IMR-90 (cell line): Measurements from ENCODE around the gene MUTYH. TPM values are rescaled to one million over a fixed set of nuclear protein-coding genes. Genes with fewer than 3 reads are reported as not detected.

ENCODE experiments used
- ATAC-seq: fragments of 200-7000 bp; cut with Tn5 transposase; 2 replicates; pipeline ENCODE4 v1.9.1; 2020; ENCODE audit warnings: low read depth, mild to moderate bottlenecking, moderate library complexity
- BruUV-seq: library from RNA; stranded (reverse); fragments of 400-500 nt; replicated peaks from 2 replicates; lab custom pipeline; 2021; lab: Mats Ljungman, UMichigan
- CTCF ChIA-PET: fragments of 300-600 bp; formaldehyde crosslinking; extraction: SDS; loops from one replicate; lab custom pipeline; 2021; ENCODE audit warnings: antibody characterized with exemption; lab: Yijun Ruan, JAX
- POLR2A ChIA-PET: fragments of 300-600 bp; sonication (Branson Sonifier 250); formaldehyde crosslinking; loops from one replicate; lab custom pipeline; 2022; ENCODE audit warnings: antibody characterized with exemption; ENCODE audit not compliant: unreplicated experiment; lab: Charles Lee
- DNase-seq: peaks from one replicate; pipeline ENCODE4 v3.0.0; 2013
- H2AFZ ChIP-seq: replicated peaks from 2 replicates; pipeline ENCODE3; 2013; ENCODE audit warnings: low read length, mild to moderate bottlenecking; ENCODE audit not compliant: poor library complexity
- H2AK5ac ChIP-seq: 2 replicates; pipeline ENCODE4 v1.6.1; 2013; ENCODE audit warnings: low read depth, low read length, inconsistent platforms
- H2AK9ac ChIP-seq: replicated peaks from 2 replicates; pipeline ENCODE3; 2013; ENCODE audit warnings: mild to moderate bottlenecking, low read depth, low read length, moderate library complexity; ENCODE audit not compliant: poor library complexity
- H2BK120ac ChIP-seq: 2 replicates; pipeline ENCODE4 v1.6.1; 2013; ENCODE audit warnings: low read depth, low read length, inconsistent platforms
- H2BK15ac ChIP-seq: 3 replicates; pipeline ENCODE4 v1.6.1; 2013; ENCODE audit warnings: low read depth, low read length, inconsistent platforms
- H2BK20ac ChIP-seq: 2 replicates; pipeline ENCODE4 v1.6.1; 2013; ENCODE audit warnings: low read depth, mild to moderate bottlenecking, inconsistent platforms, low read length, moderate library complexity
- H2BK5ac ChIP-seq: 2 replicates; pipeline ENCODE4 v1.6.1; 2013; ENCODE audit warnings: mild to moderate bottlenecking, low read depth, low read length, inconsistent platforms; ENCODE audit not compliant: poor library complexity, severe bottlenecking
- H3K14ac ChIP-seq: replicated peaks from 2 replicates; pipeline ENCODE4 v1.6.1; 2013; ENCODE audit warnings: low read depth, low read length, inconsistent platforms
- H3K18ac ChIP-seq: 2 replicates; pipeline ENCODE4 v1.6.1; 2013; ENCODE audit warnings: low read depth, low read length, control low read depth
- H3K23ac ChIP-seq: 2 replicates; pipeline ENCODE4 v1.6.1; 2013; ENCODE audit warnings: low read depth, low read length, inconsistent platforms
- H3K27ac ChIP-seq: 2 replicates; pipeline ENCODE4 v1.5.1; 2013; ENCODE audit warnings: mild to moderate bottlenecking, control low read depth, low read length; ENCODE audit not compliant: insufficient read depth
- H3K27me3 ChIP-seq: 2 replicates; pipeline ENCODE4 v1.6.1; 2013; ENCODE audit warnings: low read length; ENCODE audit not compliant: control insufficient read depth, insufficient read depth
- H3K36me3 ChIP-seq: 2 replicates; pipeline ENCODE4 v1.6.1; 2013; ENCODE audit warnings: low read length, mixed read lengths; ENCODE audit not compliant: control insufficient read depth, insufficient read depth
- H3K4ac ChIP-seq: 2 replicates; pipeline ENCODE4 v1.6.1; 2013; ENCODE audit warnings: low read depth, low read length, inconsistent platforms
- H3K4me1 ChIP-seq: 2 replicates; pipeline ENCODE4 v1.6.1; 2013; ENCODE audit warnings: low read length, mixed read lengths; ENCODE audit not compliant: control insufficient read depth, insufficient read depth
- H3K4me2 ChIP-seq: 2 replicates; pipeline ENCODE4 v1.6.1; 2013; ENCODE audit warnings: low read depth, mild to moderate bottlenecking, control low read depth, low read length, moderate library complexity
- H3K4me3 ChIP-seq: 2 replicates; pipeline ENCODE4 v1.5.1; 2013; ENCODE audit warnings: low read depth, mild to moderate bottlenecking, control low read depth, low read length, moderate library complexity; ENCODE audit not compliant: insufficient read depth
- H3K56ac ChIP-seq: 2 replicates; pipeline ENCODE4 v1.6.1; 2013; ENCODE audit warnings: low read length, inconsistent platforms; ENCODE audit not compliant: insufficient read depth; ENCODE audit errors: extremely low read depth
- H3K79me1 ChIP-seq, 2 experiments: 2 replicates each; pipeline ENCODE4 v1.6.1; 2013; ENCODE audit warnings: low read length in 2 of 2, inconsistent platforms in 1 of 2, low read depth in 1 of 2
- H3K9ac ChIP-seq: 2 replicates; pipeline ENCODE4 v1.6.1; 2013; ENCODE audit warnings: low read depth, low read length, control low read depth
- H3K9me1 ChIP-seq: 2 replicates; pipeline ENCODE4 v1.6.1; 2013; ENCODE audit warnings: low read length, inconsistent platforms; ENCODE audit not compliant: insufficient read depth
- H3K9me3 ChIP-seq: 2 replicates; pipeline ENCODE4 v1.6.1; 2013; ENCODE audit warnings: low read length; ENCODE audit not compliant: control insufficient read depth, insufficient read depth
- H4K20me1 ChIP-seq: 2 replicates; pipeline ENCODE4 v1.6.1; 2013; ENCODE audit warnings: low read length, inconsistent platforms; ENCODE audit not compliant: insufficient read depth
- H4K5ac ChIP-seq: 2 replicates; pipeline ENCODE4 v1.6.1; 2013; ENCODE audit warnings: mild to moderate bottlenecking, low read depth, low read length, control low read depth
- H4K8ac ChIP-seq, 2 experiments: 2 replicates each; pipeline ENCODE4 v1.6.1; 2013; ENCODE audit warnings: low read depth in 2 of 2, low read length in 2 of 2, control low read depth in 1 of 2, inconsistent platforms in 1 of 2
- H4K91ac ChIP-seq: 2 replicates; pipeline ENCODE4 v1.6.1; 2013; ENCODE audit warnings: low read depth, low read length, inconsistent platforms; ENCODE audit not compliant: insufficient read depth
- MAFK ChIP-seq: IDR thresholded peaks from 2 replicates; pipeline ENCODE4 v1.6.1; 2012; ENCODE audit warnings: low read depth, low read length, improper control_type of control experiment
- MXI1 ChIP-seq: IDR thresholded peaks from 2 replicates; pipeline ENCODE4 v1.6.1; 2012; ENCODE audit warnings: low read depth, mild to moderate bottlenecking, low read length, moderate library complexity, borderline replicate concordance
- NFE2L2 ChIP-seq: fragments of 150-350 bp; IDR thresholded peaks from 2 replicates; pipeline ENCODE4 v1.6.1; 2016; ENCODE audit warnings: low read depth, mild to moderate bottlenecking, low read length
- POLR2A ChIP-seq: IDR thresholded peaks from 2 replicates; pipeline ENCODE4 v1.6.1; 2012; ENCODE audit warnings: mild to moderate bottlenecking, low read depth, low read length
- WGBS, 2 experiments: methylation state at CpG; one replicate each; pipeline versions ENCODE4 v1.1.5 to v1.1.7; 2013; ENCODE audit warnings: missing lambda C conversion rate in 2 of 2; ENCODE audit not compliant: insufficient read length in 1 of 2; ENCODE audit errors: extremely low coverage in 2 of 2; 5-methylcytosine and 5-hydroxymethylcytosine counted together
- dilution Hi-C: fragments of 300-500 bp; cut with HindIII; formaldehyde crosslinking; loops from one replicate; pipeline ENCODE4 v1.14.3; 2018; ENCODE audit warnings: low sequenced_read_pairs; ENCODE audit not compliant: unreplicated experiment
- in situ Hi-C: fragments of 300-500 bp; cut with MboI; formaldehyde crosslinking; loops from 3 replicates; pipeline ENCODE4 v1.14.3; 2019; ENCODE audit warnings: low sequenced_read_pairs, inconsistent platforms, mixed read lengths
- intact Hi-C: fragments of 100-400 bp; cut with micrococcal nuclease; formaldehyde crosslinking; loops from 2 replicates; pipeline ENCODE4 v1.10.0; 2022
- polyA plus RNA-seq, 3 experiments: library from polyadenylated mRNA; depleted of rRNA; stranded (reverse); fragments of >200 nt; gene quantifications; 2 replicates each; pipeline ENCODE4 v1.2.3, GENCODE V29; 2012; ENCODE audit warnings: low replicate concordance in 1 of 3
- total RNA-seq: library from RNA; depleted of rRNA; stranded (reverse); fragments of >200 nt; gene quantifications from 2 replicates; pipeline ENCODE4 v1.2.3, GENCODE V29; 2012
- TF ChIP-seq, protein P1 (sequence below): fragments of 150-350 bp; IDR thresholded peaks from 2 replicates; pipeline ENCODE4 v1.6.1; 2016; ENCODE audit warnings: low read depth, mild to moderate bottlenecking, low read length, moderate library complexity, borderline replicate concordance
- TF ChIP-seq, protein P2 (sequence below): conservative IDR thresholded peaks from 2 replicates; pipeline ENCODE4 v1.5.1; 2012; ENCODE audit warnings: mild to moderate bottlenecking, low read depth, low read length, improper control_type of control experiment

MUTYH gene
- total and polyA plus RNA-seq, 2 of the 4 experiments (the other 2 are of a cell fraction): 9.1 to 14.6 TPM

DNA sequence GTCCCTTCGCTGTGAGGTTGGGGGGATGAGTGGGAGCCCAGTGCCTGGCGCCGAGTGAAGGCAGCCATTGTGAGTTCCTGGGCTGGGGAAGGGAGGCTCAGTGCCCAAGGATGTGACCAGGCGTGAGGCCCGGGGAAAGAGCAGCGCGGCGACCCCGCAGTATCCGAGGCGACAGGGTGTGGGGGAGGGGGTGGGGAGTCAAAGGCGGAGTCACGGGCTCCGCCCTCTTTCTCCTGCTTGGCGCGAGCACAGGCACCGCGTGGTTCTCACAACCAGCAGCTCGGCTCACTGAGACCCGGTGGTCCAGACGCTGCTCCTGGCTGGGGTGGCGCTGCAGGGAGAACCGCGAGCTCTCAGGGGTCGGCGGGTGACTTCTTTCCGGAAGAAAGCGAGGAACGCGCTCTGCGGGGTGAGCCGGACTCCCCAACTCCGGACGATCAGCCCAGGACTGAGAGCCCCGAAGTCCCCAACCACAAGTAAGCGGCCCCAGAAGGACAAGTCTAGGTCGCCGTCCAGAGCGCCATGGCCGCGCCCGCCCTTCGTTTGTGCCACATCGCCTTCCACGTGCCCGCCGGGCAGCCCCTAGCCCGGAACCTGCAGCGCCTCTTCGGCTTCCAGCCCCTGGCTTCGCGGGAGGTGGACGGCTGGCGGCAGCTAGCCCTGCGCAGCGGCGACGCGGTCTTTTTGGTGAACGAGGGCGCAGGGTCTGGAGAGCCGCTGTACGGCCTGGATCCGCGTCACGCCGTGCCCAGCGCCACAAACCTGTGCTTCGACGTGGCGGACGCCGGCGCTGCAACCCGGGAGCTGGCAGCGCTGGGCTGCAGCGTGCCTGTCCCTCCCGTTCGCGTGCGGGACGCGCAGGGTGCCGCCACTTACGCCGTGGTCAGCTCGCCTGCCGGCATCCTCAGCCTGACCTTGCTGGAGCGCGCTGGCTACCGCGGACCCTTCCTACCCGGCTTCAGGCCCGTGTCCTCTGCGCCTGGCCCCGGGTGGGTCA is 13.3 kb downstream of the MUTYH start, which contains the start of gene HPDL:
TSS of gene HPDL (plus strand) at position 269 of the 997 bp plus-strand sequence. CDS start at position 523, 254 bp downstream.
- no peak within 1 kb of the TSS for H3K56ac ChIP-seq
- dilution Hi-C loops (no loop called here), intact Hi-C loops (no loop called here), in situ Hi-C loops (no loop called here)
- ChIA-PET CTCF (no interaction called here), POLR2A (no interaction called here)
- no peaks in the 10 kb centered on the region for H4K20me1 ChIP-seq
- H3K9me1 ChIP-seq: peaks cover 3% of the 10 kb centered on the region; the same call in 1 of the 2 replicates
- peak within 1 kb of the TSS; percentile 73 for H3K4me3 ChIP-seq
- H3K36me3 ChIP-seq: peaks cover 7% of the 10 kb centered on the region; the same call in 1 of the 2 replicates
- H3K4me1 ChIP-seq: no peaks in the 10 kb centered on the region
- no peak within 1 kb of the TSS for H2BK120ac ChIP-seq
- H3K9ac ChIP-seq: peak within 1 kb of the TSS; percentile 65
- WGBS, 2 experiments: 15% methylated on average over 49 of the region's 96 CpGs; no CpG with 5 or more reads in 1 of the 2 experiments
- H3K79me1 ChIP-seq: no peaks in the 10 kb centered on the region
- H3K4me2 ChIP-seq: peak within 1 kb of the TSS; percentile 96
- peak within 1 kb of the TSS; percentile 75; the same call in 1 of the 2 replicates for H3K18ac ChIP-seq
- peak; percentile 27 for DNase-seq
- ATAC-seq: peak; percentile 86
- H3K4ac ChIP-seq: peak within 1 kb of the TSS; percentile 72
- no peak within 1 kb of the TSS for H2AK5ac ChIP-seq
- BruUV-seq: no TSS peak
- TF ChIP-seq, protein P1, sequence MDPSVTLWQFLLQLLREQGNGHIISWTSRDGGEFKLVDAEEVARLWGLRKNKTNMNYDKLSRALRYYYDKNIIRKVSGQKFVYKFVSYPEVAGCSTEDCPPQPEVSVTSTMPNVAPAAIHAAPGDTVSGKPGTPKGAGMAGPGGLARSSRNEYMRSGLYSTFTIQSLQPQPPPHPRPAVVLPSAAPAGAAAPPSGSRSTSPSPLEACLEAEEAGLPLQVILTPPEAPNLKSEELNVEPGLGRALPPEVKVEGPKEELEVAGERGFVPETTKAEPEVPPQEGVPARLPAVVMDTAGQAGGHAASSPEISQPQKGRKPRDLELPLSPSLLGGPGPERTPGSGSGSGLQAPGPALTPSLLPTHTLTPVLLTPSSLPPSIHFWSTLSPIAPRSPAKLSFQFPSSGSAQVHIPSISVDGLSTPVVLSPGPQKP: no peak
- TF ChIP-seq MXI1 (peak; percentile 17; the same call in 1 of the 2 replicates), NFE2L2 (no peak), POLR2A (no peak), MAFK (no peak)
- TF ChIP-seq, protein P2, sequence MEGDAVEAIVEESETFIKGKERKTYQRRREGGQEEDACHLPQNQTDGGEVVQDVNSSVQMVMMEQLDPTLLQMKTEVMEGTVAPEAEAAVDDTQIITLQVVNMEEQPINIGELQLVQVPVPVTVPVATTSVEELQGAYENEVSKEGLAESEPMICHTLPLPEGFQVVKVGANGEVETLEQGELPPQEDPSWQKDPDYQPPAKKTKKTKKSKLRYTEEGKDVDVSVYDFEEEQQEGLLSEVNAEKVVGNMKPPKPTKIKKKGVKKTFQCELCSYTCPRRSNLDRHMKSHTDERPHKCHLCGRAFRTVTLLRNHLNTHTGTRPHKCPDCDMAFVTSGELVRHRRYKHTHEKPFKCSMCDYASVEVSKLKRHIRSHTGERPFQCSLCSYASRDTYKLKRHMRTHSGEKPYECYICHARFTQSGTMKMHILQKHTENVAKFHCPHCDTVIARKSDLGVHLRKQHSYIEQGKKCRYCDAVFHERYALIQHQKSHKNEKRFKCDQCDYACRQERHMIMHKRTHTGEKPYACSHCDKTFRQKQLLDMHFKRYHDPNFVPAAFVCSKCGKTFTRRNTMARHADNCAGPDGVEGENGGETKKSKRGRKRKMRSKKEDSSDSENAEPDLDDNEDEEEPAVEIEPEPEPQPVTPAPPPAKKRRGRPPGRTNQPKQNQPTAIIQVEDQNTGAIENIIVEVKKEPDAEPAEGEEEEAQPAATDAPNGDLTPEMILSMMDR: no peak
- H4K8ac ChIP-seq: peak within 1 kb of the TSS; percentile 65 to 81; a peak in 3 of 4 replicates
- H2BK15ac ChIP-seq: no peak within 1 kb of the TSS
- peak within 1 kb of the TSS; percentile 60 for H2AK9ac ChIP-seq
- H4K5ac ChIP-seq: peak within 1 kb of the TSS; percentile 85
- H3K27me3 ChIP-seq: no peaks in the 10 kb centered on the region
- H2BK20ac ChIP-seq: no peak within 1 kb of the TSS
- H3K27ac ChIP-seq: peak within 1 kb of the TSS; percentile 39
- H3K14ac ChIP-seq: peak within 1 kb of the TSS; percentile 64; the same call in 1 of the 2 replicates
- H3K9me3 ChIP-seq: no peaks in the 10 kb centered on the region
- H4K91ac ChIP-seq: no peak within 1 kb of the TSS
- no peak within 1 kb of the TSS for H2BK5ac ChIP-seq
- peak within 1 kb of the TSS; percentile 52; the same call in 1 of the 2 replicates for H3K23ac ChIP-seq
- H2AFZ ChIP-seq: peak within 1 kb of the TSS; percentile 93
